Measurements from ENCODE around the gene CSTF1.
"Not testable (repeated sequence)": the region's sequence is repeated elsewhere in the genome, so short reads cannot be mapped to it uniquely, and the experiment has no call there.

Gene CSTF1

GRCh38 chr20:56409521-56409920, 17.1 kb downstream of the CSTF1 start:
- DNase-seq (ENCODE audit: low spot score) = no peak

DNA sequence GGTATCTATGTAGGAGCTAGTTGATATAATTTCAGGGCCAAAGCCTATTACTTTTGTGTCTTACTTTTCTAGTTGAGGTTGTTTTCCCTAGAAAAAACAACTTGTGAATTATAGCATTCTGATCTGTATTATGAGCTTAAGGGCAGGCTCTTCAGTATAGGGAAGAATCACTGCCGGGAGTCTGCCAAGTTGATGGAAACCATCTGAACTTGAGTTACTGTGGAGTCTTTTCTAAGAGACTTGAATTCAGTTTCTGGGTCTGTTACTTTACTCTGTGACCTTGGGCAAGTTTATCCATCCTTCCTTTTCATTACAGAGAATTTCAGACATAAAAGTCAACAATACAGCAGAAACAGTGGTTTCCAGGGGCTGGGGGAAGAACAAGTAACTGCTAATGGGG, 17.5 kb downstream of the CSTF1 start:
- DNase-seq (ENCODE audit: low spot score) = no peak

DNA sequence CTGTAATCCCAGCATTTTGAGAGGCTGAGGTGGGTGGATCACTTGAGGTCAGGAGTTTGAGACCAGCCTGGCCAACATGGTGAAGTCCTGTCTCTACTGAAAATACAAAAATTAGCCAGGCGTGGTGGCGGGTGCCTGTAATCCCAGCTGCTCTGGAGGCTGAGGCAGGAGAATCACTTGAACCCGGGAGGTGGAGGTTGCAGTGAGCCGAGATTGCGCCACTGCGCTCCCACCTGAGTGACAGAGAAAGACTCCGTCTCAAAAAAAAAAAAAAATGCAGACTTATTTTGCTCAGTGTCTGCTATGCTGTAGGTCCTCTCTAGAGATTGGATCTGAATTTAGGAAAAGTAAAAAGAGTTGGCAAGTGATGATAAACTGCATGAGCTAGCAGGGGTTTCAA, 18.8 kb downstream of the CSTF1 start:
- not testable (repeated sequence) for DNase-seq (ENCODE audit: low spot score)

DNA sequence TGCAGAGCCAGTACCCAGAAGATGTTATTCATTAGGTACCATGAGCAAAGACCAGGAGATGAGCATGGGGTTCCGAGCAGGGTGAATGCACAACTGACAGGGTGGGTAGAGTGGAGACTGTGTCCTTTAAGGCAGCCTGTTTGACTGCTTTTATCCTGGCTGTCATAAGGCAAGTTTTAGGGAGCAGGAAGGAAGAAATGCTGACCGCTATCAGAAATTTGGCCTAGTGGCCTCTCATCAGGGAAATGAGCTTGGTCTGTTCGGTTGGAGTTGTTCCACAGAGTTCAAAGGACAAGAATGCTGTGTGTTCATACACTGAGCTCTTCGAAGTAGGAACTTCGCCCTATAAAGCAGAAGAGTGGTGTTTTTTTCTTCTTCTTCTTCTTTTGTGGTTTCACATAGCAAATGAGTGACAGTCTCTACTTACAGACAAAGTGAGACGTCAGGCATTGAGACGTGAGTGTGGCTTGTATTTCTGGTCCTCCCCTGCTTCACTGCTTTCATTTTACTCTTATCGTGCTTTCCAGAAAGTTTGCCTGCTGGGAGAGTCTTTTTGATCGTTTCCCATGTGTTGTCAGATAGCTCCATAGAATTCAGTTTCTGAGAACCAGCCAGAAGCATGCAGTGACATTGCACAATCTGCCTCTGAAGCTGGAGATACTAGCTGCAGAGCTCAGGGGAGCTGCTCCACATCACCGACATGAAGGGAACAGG, 19.5 kb downstream of the CSTF1 start, which contains the start of gene CASS4:
TSS of gene CASS4 (plus strand) at position 502 of the 714 bp plus-strand sequence. CDS start at position 701, 199 bp downstream.
- no peak for DNase-seq (ENCODE audit: low spot score)

DNA sequence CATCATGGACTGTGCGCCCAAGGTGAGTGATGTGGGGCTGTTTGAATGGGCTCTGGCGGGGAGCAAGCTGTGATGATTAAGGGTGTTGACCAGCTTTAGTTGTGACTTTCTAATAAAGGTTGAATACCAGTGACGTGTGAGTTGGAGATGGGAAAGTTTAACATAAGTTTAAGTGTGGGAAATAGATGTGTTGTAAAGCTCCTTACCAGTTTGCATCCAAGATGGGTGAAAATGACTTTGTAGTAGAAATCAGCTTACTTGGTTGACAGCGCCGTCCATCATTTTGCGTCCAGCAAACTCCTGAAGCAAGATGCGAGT, 20.0 kb downstream of the CSTF1 start:
- DNase-seq (ENCODE audit: low spot score) = no peak

- no peak for DNase-seq (ENCODE audit: low spot score)
Observed at GRCh38 chr20:56412949-56413348, 20.5 kb downstream of the CSTF1 start.

DNA sequence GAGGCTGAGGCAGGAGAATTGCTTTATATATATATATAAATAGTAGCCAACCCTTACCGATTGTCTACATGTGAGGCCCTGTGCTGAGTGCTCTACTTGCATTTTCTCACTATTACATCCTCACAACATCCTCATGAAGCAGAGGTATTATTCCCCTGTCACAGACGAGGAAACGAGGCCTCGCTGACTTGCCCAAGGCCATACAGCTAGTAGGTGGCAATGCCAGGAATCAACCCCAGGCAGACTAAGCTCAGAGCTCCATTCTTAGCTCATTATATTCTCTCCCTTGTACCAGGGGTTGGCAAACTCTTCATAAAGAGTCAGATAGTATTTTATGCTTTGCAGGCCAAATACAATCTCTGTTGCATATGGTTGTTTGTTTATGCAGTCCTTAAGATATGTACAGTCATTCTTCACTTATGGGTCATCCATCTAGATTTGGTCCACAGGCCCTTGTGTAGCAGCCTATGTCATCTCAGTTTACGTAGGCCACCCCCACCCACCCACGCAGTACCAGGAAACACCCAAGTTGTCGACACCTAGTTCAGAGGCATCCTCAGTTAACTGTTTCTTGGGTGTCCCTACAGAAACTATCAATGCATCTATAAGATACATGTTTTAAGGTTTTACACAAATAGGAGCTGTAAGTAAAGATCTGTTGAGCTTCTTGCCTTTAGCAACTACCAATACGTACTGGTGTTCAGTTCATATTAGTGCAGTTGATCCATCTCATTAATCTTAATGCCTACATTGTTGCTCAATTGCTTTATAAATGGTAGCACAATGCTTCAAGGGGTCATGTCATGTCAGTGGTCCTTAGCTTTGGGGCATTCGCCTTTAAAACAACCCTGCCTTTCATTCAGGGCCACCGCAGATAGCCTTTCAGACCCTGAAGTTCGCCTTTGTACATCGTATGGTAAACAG, 22.7 kb downstream of the CSTF1 start:
- no peak for DNase-seq (ENCODE audit: low spot score)

DNA sequence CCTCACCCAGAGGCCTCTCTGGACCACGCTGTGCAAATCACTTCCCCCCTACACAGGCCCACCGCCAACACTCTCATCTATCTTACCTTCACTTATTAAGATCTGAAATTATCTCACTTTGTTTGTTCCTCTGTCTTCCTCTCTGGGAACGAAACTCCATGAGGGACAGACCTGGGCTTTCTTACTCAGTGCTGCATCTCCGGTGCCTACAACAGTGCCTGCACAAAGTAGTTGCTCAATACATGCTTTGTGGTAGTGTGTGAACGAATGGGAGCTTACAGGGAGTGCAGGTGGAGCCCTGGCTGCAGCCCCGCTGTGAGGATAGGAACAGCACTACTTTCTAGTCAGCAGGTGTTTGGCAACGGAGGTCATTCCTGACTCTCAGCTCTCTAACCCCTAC, 25.0 kb downstream of the CSTF1 start:
- no peak for DNase-seq (ENCODE audit: low spot score)

GRCh38 chr20:56417911-56418310, 25.5 kb downstream of the CSTF1 start:
- DNase-seq (ENCODE audit: low spot score) = no peak

DNA sequence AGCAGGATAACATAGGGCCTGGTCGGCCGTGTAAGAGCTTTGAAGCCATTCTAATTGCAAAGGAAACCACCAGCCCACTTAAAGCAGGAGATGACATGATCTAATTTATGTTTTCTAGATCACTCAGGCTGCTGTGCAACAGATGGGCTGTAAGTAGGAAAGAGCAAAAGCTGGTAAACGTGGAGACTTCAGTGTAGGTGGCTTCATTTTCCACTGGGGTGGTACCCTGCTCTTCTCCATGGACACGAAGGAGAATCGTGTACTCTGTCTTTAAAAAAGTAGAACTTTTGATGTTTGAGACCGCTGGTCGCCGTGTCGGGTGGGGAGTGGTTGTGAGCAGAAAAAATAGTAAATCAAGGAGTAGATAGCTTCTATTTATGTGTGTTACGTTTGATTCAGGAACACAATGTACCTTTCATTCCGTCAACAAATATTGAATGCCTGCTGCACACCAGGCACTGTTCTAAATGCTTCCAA, 26.0 kb downstream of the CSTF1 start:
- DNase-seq (ENCODE audit: low spot score) = no peak

DNA sequence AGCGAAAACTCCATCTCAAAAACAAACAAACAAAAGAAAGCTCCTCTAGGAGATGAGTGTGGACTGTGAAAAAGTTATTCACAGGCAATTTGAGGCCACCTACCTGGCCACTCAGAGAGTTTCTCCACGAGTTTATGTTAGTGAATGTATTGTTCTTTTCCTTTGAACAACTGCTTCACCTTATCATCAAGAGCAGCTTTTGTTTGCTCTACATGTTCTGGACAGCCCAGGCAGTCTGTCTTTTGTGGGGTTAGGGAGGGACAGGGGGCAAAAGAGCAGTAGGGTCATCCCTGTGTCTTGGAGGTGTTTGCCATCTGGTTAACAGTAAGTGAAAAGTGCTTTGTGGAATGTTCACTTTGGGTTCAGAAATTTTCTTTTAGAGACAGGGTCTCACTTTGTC, 27.6 kb downstream of the CSTF1 start:
- DNase-seq (ENCODE audit: low spot score) = no peak

GRCh38 chr20:56420940-56421688, 28.7 kb downstream of the CSTF1 start:
- no peak for DNase-seq (ENCODE audit: low spot score)

GRCh38 chr20:56422076-56422823, 29.8 kb downstream of the CSTF1 start:
- no peak for DNase-seq (ENCODE audit: low spot score)

- DNase-seq (ENCODE audit: low spot score) = no peak
Observed at GRCh38 chr20:56422824-56423189, 30.4 kb downstream of the CSTF1 start.

DNA sequence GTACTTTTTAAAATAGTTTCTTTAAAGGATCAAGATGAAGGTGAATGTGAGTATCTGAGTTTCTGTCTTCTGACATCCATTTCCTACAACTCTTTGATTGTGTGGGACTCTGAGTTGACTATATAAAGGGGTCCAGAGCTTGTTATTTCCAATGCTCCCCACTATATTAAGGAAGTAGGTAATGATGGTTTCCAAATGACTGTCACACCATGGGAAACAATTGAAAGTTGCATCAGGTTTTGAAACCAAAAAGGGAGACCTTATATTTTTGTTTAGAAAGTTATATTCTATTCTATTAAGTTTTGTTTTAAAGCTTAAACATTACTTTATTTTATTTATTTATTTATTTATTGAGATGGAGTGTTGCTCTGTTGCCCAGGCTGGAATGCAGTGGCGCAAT, 30.8 kb downstream of the CSTF1 start:
- DNase-seq (ENCODE audit: low spot score) = no peak

DNA sequence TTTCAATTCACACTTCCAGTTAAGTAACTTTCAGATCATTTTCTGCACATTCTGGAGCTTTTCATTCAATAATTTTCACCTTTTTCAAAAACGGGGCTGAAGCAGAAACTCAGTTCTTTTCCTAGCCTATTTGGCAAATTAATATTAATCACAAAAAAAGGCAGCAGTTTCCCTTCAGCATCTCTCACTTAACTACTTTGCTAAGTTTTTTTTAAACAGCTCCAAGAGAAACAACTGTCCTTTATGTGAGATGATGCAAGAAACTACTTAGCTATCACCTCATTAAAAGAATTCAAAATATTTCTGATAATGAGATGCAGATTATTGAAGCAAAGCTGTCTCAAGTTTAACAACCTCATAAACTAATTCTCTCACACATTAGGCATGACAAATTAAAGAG, 31.4 kb downstream of the CSTF1 start:
- DNase-seq (ENCODE audit: low spot score) = no peak

DNA sequence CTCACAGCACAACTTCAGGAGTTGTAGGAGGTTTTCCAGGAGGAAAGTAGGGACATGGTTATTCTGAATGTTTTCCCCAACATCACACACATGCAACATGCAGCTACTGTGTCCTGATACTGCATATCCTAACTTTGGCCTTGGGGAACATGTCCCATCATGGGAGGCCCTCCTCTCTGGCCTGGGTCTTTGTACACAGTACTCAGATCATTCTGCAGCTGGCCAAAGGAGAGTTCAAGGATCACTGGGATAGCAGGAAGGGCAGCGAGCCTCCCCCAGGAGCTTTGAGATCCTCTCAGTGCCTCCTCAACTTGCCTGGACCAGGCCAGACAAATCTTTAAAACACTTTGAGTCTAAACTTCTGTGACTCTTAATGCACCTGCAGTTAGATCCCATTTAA, 32.5 kb downstream of the CSTF1 start:
- DNase-seq (ENCODE audit: low spot score) = no peak

DNA sequence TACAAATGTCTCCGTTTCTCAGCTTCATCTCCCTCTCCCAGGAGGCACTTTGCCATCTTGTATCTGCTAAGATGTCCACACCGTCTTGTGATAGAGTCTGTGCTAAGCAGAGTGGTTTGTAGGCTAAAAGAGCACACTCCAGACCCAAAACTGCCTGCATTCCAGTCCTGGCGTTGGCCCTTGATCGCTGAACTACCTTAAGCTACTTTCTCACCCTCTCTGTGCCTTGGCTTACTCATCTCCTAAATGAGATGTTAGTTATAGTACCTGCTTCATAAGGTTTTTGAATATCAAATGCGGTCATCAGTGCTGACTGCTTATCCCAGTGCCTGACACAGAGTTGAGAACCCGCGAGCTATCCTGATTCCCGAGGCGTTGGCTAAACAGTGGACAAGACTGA, 33.6 kb downstream of the CSTF1 start:
- DNase-seq (ENCODE audit: low spot score) = no peak

DNA sequence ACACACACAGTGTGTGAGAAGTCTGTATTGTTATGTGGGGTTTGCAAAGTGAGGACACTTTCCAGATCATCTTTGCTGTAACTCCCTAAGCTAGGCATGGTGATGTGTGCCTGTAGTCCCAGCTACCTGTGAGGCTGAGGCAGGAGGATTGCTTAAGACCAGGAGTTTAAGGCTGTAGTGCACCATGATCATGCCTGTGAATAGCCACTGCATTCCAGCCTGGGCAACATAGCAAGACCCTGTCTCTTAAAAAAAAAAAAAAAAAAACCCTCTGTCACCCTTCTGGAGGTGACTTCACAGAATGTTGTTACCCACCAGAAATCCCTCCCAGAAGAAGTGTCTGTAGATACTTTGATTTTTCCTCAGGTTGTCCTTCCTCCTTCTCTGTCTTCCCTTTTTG, 34.5 kb downstream of the CSTF1 start:
- DNase-seq (ENCODE audit: low spot score) = no peak

GRCh38 chr20:56427797-56428196, 35.4 kb downstream of the CSTF1 start:
- DNase-seq (ENCODE audit: low spot score) = no peak

GRCh38 chr20:56428410-56428809, 36.0 kb downstream of the CSTF1 start:
- no peak for DNase-seq (ENCODE audit: low spot score)

- no peak for DNase-seq (ENCODE audit: low spot score)
Observed at GRCh38 chr20:56428881-56429280, 36.4 kb downstream of the CSTF1 start.

Data from HuH-7 (cell line).